ENCODE results near the gene GRIN2B. TPM values are rescaled to one million over a fixed set of nuclear protein-coding genes. Genes with fewer than 3 reads are reported as not detected.

The GRIN2B gene
- total and polyA plus RNA-seq, 2 experiments from 2014 or later: not detected

DNA sequence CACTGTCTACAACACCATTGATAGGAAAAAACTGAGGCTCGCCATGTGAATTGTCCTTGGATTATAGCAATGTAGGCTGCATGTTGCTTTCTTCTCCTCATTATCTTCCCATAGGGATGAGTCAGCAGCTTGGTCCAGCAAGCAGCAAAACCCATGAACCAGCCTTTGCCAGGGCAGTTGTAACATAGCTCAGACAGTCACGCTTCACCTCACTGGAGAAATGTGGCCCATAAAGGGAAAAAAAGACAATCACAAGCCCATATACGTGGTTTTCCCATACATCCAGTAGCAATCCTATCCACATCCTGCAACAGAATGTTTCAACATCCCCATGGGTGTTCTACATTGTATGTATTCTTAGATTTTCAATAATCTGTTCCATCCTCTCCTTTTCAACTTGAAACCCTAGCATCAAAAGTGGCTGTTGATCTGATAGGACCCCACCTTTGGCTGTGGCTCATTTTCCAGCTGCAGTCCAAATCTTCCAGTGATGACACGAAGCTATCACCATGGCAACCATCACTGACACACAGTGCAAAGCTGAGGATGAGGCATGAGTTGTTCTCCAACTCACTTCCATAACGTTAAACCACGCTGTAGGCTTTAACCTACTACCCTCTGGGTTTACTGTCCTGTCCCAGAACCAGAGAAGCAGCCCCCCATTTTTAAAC lies 34.0 kb downstream of the GRIN2B start:
- in situ Hi-C loops (cut with MboI): no loop called here
- Histone ChIP-seq H3K9ac (no peak overlapping the region), H3K4me2 (ENCODE audit: unreplicated experiment) (no peak overlapping the region), H3K36me3 (ENCODE audit: low read depth) (no peaks in the 10 kb centered on the region), H3K79me2 (ENCODE audit: insufficient read depth) (no peaks in the 10 kb centered on the region), H3K9me2 (ENCODE audit: insufficient read depth) (no peaks in the 10 kb centered on the region), H3K9me3 (ENCODE audit: low read depth) (no peaks in the 10 kb centered on the region), H3K4me3 (no peak overlapping the region), H3F3A (ENCODE audit: insufficient read depth) (no peaks in the 10 kb centered on the region), H3K27ac (no peak overlapping the region), H3K4me1 (ENCODE audit: insufficient read depth) (no peaks in the 10 kb centered on the region), H4K20me1 (ENCODE audit: insufficient read depth) (no peaks in the 10 kb centered on the region; the same call in 1 of the 2 replicates), H2AFZ (no peak overlapping the region), H3K27me3 (replicated peaks; ENCODE audit: insufficient read depth) (no peaks in the 10 kb centered on the region)
- 18 to 26% methylated on average over 6 of the region's 6 CpGs for WGBS, 2 experiments (ENCODE audit: low coverage in 1 of 2, low lambda C conversion rate in 2 of 2, missing lambda C conversion rate in 2 of 2)
- TF ChIP-seq EZH2phosphoT487 (IDR thresholded peaks at IDR 0.05; ENCODE audit: insufficient read depth, low read depth): no peak
- TF ChIP-seq EZH2 (IDR thresholded peaks at IDR 0.05; ENCODE audit: insufficient read depth, poor library complexity, severe bottlenecking): no peak
- DNase-seq: peak; percentile 25

DNA sequence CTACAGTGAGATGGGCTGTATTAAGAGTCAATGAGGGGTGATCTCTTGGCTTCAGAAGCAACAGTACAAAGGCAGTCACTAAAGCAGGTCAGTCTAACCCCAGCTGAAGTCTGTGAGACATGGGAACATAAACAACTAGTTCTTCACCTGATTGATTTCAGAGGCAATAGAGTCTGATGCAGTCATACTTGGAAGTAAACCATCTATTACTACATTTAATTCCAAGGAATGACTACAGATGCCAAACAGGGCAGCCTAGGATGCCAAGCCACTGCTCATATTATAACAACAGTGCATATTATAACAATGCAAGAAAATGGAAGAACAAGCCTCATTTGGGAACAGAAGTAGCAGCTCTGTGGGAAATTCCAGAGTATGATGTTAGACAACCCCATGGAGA lies 35.8 kb downstream of the GRIN2B start:
- no peak overlapping the region for H2AFZ ChIP-seq
- DNase-seq: peak; percentile 5
- H3F3A ChIP-seq (ENCODE audit: insufficient read depth): no peaks in the 10 kb centered on the region
- TF ChIP-seq EZH2 (IDR thresholded peaks at IDR 0.05; ENCODE audit: insufficient read depth, poor library complexity, severe bottlenecking) (no peak), EZH2phosphoT487 (IDR thresholded peaks at IDR 0.05; ENCODE audit: insufficient read depth, low read depth) (no peak)
- H3K9me3 ChIP-seq (ENCODE audit: low read depth): no peaks in the 10 kb centered on the region
- H3K4me1 ChIP-seq (ENCODE audit: insufficient read depth): no peaks in the 10 kb centered on the region
- no peak overlapping the region for H3K4me3 ChIP-seq
- H3K4me2 ChIP-seq (ENCODE audit: unreplicated experiment): no peak overlapping the region
- no peaks in the 10 kb centered on the region for H3K27me3 ChIP-seq (replicated peaks; ENCODE audit: insufficient read depth)
- no peaks in the 10 kb centered on the region for H3K36me3 ChIP-seq (ENCODE audit: low read depth)
- H3K27ac ChIP-seq: no peak overlapping the region
- no peaks in the 10 kb centered on the region; the same call in 1 of the 2 replicates for H4K20me1 ChIP-seq (ENCODE audit: insufficient read depth)
- no peaks in the 10 kb centered on the region for H3K9me2 ChIP-seq (ENCODE audit: insufficient read depth)
- H3K79me2 ChIP-seq (ENCODE audit: insufficient read depth): no peaks in the 10 kb centered on the region
- in situ Hi-C loops (cut with MboI): no loop called here
- H3K9ac ChIP-seq: no peak overlapping the region

DNA sequence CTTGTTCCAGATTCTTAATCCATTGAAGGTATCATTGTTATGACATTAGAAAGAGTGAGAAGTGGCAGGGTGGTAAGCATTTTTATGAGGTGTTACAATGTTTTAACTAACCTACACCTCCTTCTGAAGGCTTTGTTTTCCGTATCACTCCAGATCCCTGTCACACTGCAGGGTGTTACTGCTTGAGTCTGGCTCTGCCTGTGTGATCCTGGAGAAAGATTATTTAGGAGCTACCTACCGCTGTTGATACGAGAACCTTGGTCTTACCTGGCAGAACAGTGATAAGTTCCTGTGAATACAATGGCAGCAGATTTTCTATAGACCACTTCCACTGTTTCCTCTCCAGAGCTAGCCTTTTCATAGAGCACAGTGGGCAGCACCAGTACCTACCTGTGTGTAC lies 36.2 kb downstream of the GRIN2B start:
- Histone ChIP-seq H3K9ac (no peak overlapping the region), H3K9me2 (ENCODE audit: insufficient read depth) (no peaks in the 10 kb centered on the region), H3K4me3 (no peak overlapping the region), H3K27ac (no peak overlapping the region), H3K79me2 (ENCODE audit: insufficient read depth) (no peaks in the 10 kb centered on the region), H3K36me3 (ENCODE audit: low read depth) (no peaks in the 10 kb centered on the region), H4K20me1 (ENCODE audit: insufficient read depth) (no peaks in the 10 kb centered on the region; the same call in 1 of the 2 replicates), H2AFZ (no peak overlapping the region), H3K9me3 (ENCODE audit: low read depth) (no peaks in the 10 kb centered on the region), H3K27me3 (replicated peaks; ENCODE audit: insufficient read depth) (no peaks in the 10 kb centered on the region), H3K4me2 (ENCODE audit: unreplicated experiment) (no peak overlapping the region), H3K4me1 (ENCODE audit: insufficient read depth) (no peaks in the 10 kb centered on the region), H3F3A (ENCODE audit: insufficient read depth) (no peaks in the 10 kb centered on the region)
- in situ Hi-C loops (cut with MboI): no loop called here
- DNase-seq: no peak
- 35 to 38% methylated on average over 3 of the region's 3 CpGs for WGBS, 2 experiments (ENCODE audit: low coverage in 1 of 2, low lambda C conversion rate in 2 of 2, missing lambda C conversion rate in 2 of 2)
- TF ChIP-seq EZH2phosphoT487 (IDR thresholded peaks at IDR 0.05; ENCODE audit: insufficient read depth, low read depth): no peak
- TF ChIP-seq EZH2 (IDR thresholded peaks at IDR 0.05; ENCODE audit: insufficient read depth, poor library complexity, severe bottlenecking): no peak

DNA sequence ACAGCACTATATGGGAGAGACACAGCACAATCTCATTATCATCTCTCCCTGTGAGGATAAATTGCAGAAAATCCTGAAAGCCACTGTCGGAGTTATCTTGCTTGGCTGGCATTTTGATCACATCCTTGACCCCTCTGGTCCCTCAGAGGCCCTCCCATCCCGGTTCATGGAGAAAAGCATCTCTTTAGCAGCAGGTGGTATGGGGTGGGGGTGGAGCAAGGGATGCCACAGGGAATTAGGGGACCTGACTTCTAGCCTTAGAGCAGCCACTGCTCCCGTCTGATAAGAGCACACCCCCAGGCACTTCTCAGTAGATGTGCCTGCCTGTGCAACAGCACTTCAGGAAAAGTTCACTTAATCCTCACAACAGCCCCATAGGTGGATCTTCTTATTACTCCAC lies 38.6 kb downstream of the GRIN2B start:
- Histone ChIP-seq H3K9me3 (ENCODE audit: low read depth) (no peaks in the 10 kb centered on the region), H3K79me2 (ENCODE audit: insufficient read depth) (no peaks in the 10 kb centered on the region), H3K4me1 (ENCODE audit: insufficient read depth) (no peaks in the 10 kb centered on the region), H3K4me3 (no peak overlapping the region), H3K4me2 (ENCODE audit: unreplicated experiment) (no peak overlapping the region), H3K27me3 (replicated peaks; ENCODE audit: insufficient read depth) (no peaks in the 10 kb centered on the region), H3K27ac (no peak overlapping the region), H3K9ac (no peak overlapping the region), H2AFZ (no peak overlapping the region), H3K36me3 (ENCODE audit: low read depth) (no peaks in the 10 kb centered on the region), H4K20me1 (ENCODE audit: insufficient read depth) (no peaks in the 10 kb centered on the region; the same call in 1 of the 2 replicates), H3K9me2 (ENCODE audit: insufficient read depth) (no peaks in the 10 kb centered on the region), H3F3A (ENCODE audit: insufficient read depth) (no peaks in the 10 kb centered on the region)
- 24 to 27% methylated on average over 3 of the region's 3 CpGs for WGBS, 2 experiments (ENCODE audit: low coverage in 1 of 2, low lambda C conversion rate in 2 of 2, missing lambda C conversion rate in 2 of 2)
- TF ChIP-seq EZH2 (IDR thresholded peaks at IDR 0.05; ENCODE audit: insufficient read depth, poor library complexity, severe bottlenecking) (no peak), EZH2phosphoT487 (IDR thresholded peaks at IDR 0.05; ENCODE audit: insufficient read depth, low read depth) (no peak)
- DNase-seq: no peak
- in situ Hi-C loops (cut with MboI): no loop called here
